ENCODE results near the gene MYLK2.

GRCh38 chr20:31784354-31785044, 34.7 kb upstream of the MYLK2 start:
- TF ChIP-seq POLR2A (IDR thresholded peaks at IDR 0.05), result no peak
- no peak for TF ChIP-seq CTCF (IDR thresholded peaks at IDR 0.05)
